HepG2 (cell line): ENCODE measurements around the gene ARID5B. TPM values are rescaled to one million over a fixed set of nuclear protein-coding genes. Genes with fewer than 3 reads are reported as not detected.

Experiments
- AKAP8 ChIP-seq: sonication (generic); formaldehyde crosslinking; IDR thresholded peaks from 2 replicates; pipeline ENCODE4 v1.5.1; 2020; ENCODE audit warnings: mild to moderate bottlenecking, missing genetic modification reagents
- ARID3A ChIP-seq: IDR thresholded peaks from 2 replicates; pipeline ENCODE4 v1.6.1; 2012; ENCODE audit warnings: low read depth, low read length, improper control_type of control experiment
- CBFB ChIP-seq: sonication (generic); formaldehyde crosslinking; IDR thresholded peaks from 2 replicates; pipeline ENCODE4 v1.4.0; 2020; ENCODE audit warnings: missing genetic modification reagents
- DPF2 ChIP-seq: sonication (generic); formaldehyde crosslinking; IDR thresholded peaks from 2 replicates; pipeline ENCODE4 v1.4.0; 2020; ENCODE audit warnings: mild to moderate bottlenecking, low read depth, missing genetic modification reagents, borderline replicate concordance
- DRAP1 ChIP-seq: IDR thresholded peaks from 2 replicates; pipeline ENCODE4 v1.6.1; 2016; ENCODE audit warnings: missing genetic modification reagents, missing compliant biosample characterization
- ELF3 ChIP-seq: IDR thresholded peaks from 2 replicates; pipeline ENCODE4 v1.6.1; 2016; ENCODE audit warnings: missing genetic modification reagents, missing compliant biosample characterization
- ETV5 ChIP-seq: IDR thresholded peaks from 2 replicates; pipeline ENCODE4 v1.6.1; 2018; ENCODE audit warnings: missing biosample characterization, missing genetic modification reagents, inconsistent platforms, borderline replicate concordance
- HMGXB4 ChIP-seq, 2 experiments: sonication (generic) in 1 of 2; formaldehyde crosslinking in 1 of 2; IDR thresholded peaks; 2 replicates each; pipeline versions ENCODE4 v1.4.0 to v1.6.1; 2018 to 2020; ENCODE audit warnings: missing genetic modification reagents in 2 of 2, borderline replicate concordance in 1 of 2, low read depth in 1 of 2, mild to moderate bottlenecking in 1 of 2, missing biosample characterization in 1 of 2
- HNRNPLL ChIP-seq: fragments of 200-400 bp; formaldehyde crosslinking; IDR thresholded peaks from 2 replicates; pipeline ENCODE4 v1.6.1; 2017; ENCODE audit warnings: mild to moderate bottlenecking, low read depth, low read length; ENCODE audit not compliant: poor library complexity, severe bottlenecking
- HOXD1 ChIP-seq: sonication (generic); formaldehyde crosslinking; IDR thresholded peaks from 2 replicates; pipeline ENCODE4 v1.5.0; 2020; ENCODE audit warnings: missing genetic modification reagents
- LCORL ChIP-seq, 2 experiments: fragments of 450-650 bp in 1 of 2; sonication (generic) in 1 of 2; formaldehyde crosslinking in 1 of 2; IDR thresholded peaks; 2 replicates each; pipeline versions ENCODE4 v1.5.0 to v1.6.1; 2017 to 2020; ENCODE audit warnings: antibody characterized with exemption in 1 of 2, missing genetic modification reagents in 1 of 2
- MYNN ChIP-seq: sonication (generic); formaldehyde crosslinking; IDR thresholded peaks from 2 replicates; pipeline ENCODE4 v1.4.0; 2020; ENCODE audit warnings: mild to moderate bottlenecking, low read depth, missing genetic modification reagents
- POLR2A ChIP-seq, 2 experiments: IDR thresholded peaks; 2 replicates each; pipeline ENCODE4 v1.6.1; 2011; ENCODE audit warnings: low read depth in 2 of 2, low read length in 2 of 2, mild to moderate bottlenecking in 1 of 2, moderate library complexity in 1 of 2; ENCODE audit not compliant: insufficient read depth in 1 of 2
- POLR2G ChIP-seq: fragments of 200-400 bp; formaldehyde crosslinking; IDR thresholded peaks from 2 replicates; pipeline ENCODE4 v1.6.1; 2018; ENCODE audit warnings: mild to moderate bottlenecking, low read depth, low read length, moderate library complexity
- RARG ChIP-seq: sonication (generic); formaldehyde crosslinking; IDR thresholded peaks from 2 replicates; pipeline ENCODE4 v1.4.0; 2020; ENCODE audit warnings: low read depth, mild to moderate bottlenecking, missing genetic modification reagents
- RELA ChIP-seq: sonication (generic); formaldehyde crosslinking; IDR thresholded peaks from 2 replicates; pipeline ENCODE4 v1.4.0; 2020; ENCODE audit warnings: missing genetic modification reagents
- RFXAP ChIP-seq: sonication (generic); formaldehyde crosslinking; IDR thresholded peaks from 2 replicates; pipeline ENCODE4 v1.4.0; 2020; ENCODE audit warnings: missing genetic modification reagents, borderline replicate concordance
- SIX1 ChIP-seq: sonication (generic); formaldehyde crosslinking; IDR thresholded peaks from 2 replicates; pipeline ENCODE4 v1.4.0; 2020; ENCODE audit warnings: missing genetic modification reagents, borderline replicate concordance
- STAG1 ChIP-seq: sonication (generic); formaldehyde crosslinking; IDR thresholded peaks from 2 replicates; pipeline ENCODE4 v1.4.0; 2020; ENCODE audit warnings: missing genetic modification reagents
- ZBTB42 ChIP-seq: sonication (generic); formaldehyde crosslinking; IDR thresholded peaks from 2 replicates; pipeline ENCODE4 v1.5.0; 2020; ENCODE audit warnings: mild to moderate bottlenecking, missing genetic modification reagents
- ZNF124 ChIP-seq: sonication (generic); formaldehyde crosslinking; IDR thresholded peaks from 2 replicates; pipeline ENCODE4 v1.4.0; 2020; ENCODE audit warnings: missing genetic modification reagents
- ZNF251 ChIP-seq: sonication (generic); formaldehyde crosslinking; IDR thresholded peaks from 2 replicates; pipeline ENCODE4 v1.9.0; 2021; ENCODE audit warnings: mild to moderate bottlenecking, missing genetic modification reagents
- ZNF496 ChIP-seq: sonication (generic); formaldehyde crosslinking; IDR thresholded peaks from 2 replicates; pipeline ENCODE4 v1.8.1; 2023; ENCODE audit warnings: mild to moderate bottlenecking, moderate library complexity, missing genetic modification reagents; ENCODE audit not compliant: insufficient replicate concordance
- ZNF557 ChIP-seq: sonication (generic); formaldehyde crosslinking; IDR thresholded peaks from 2 replicates; pipeline ENCODE4 v1.4.0; 2020; ENCODE audit warnings: missing genetic modification reagents
- ZNF713 ChIP-seq: sonication (generic); formaldehyde crosslinking; IDR thresholded peaks from 2 replicates; pipeline ENCODE4 v1.4.0; 2020; ENCODE audit warnings: mild to moderate bottlenecking, missing genetic modification reagents
- ZNF720 ChIP-seq: sonication (generic); formaldehyde crosslinking; IDR thresholded peaks from 2 replicates; pipeline ENCODE4 v1.4.0; 2020; ENCODE audit warnings: missing genetic modification reagents
- ZNF724P ChIP-seq: sonication (generic); formaldehyde crosslinking; IDR thresholded peaks from 2 replicates; pipeline ENCODE4 v1.8.0; 2022; ENCODE audit warnings: missing genetic modification reagents, borderline replicate concordance
- polyA plus RNA-seq, 8 experiments: library from polyadenylated mRNA; depleted of rRNA in 3 of 8; stranded (reverse) in 7 of 8; unstranded in 1 of 8; fragments of >200 nt; fragmentation: Illumina TruSeq in 4 of 8; extraction: Trizol in 4 of 8; gene quantifications; 2 replicates each; pipeline versions ENCODE4 v1.2.1 to v1.2.3, GENCODE V29; 2011 to 2016; ENCODE audit warnings: low read depth in 4 of 8, missing spikeins in 1 of 8, mixed read lengths in 1 of 8; ENCODE audit not compliant: insufficient read depth in 1 of 8
- total RNA-seq, 5 experiments: library from RNA; depleted of rRNA; stranded (reverse); fragments of >200 nt; fragmentation: Illumina TruSeq; extraction: Trizol; gene quantifications; 2 replicates each; pipeline ENCODE4 v1.2.3, GENCODE V29; 2016; ENCODE audit warnings: low read depth in 1 of 5

Gene ARID5B
- total and polyA plus RNA-seq, 2 of the 13 experiments (the other 11 are each of a cell fraction or from before 2014, with no cell fraction given): 6.2 to 21.1 TPM

GRCh38 chr10:61903221-61903927, 1.9 kb downstream of the ARID5B start (continued):
- TF ChIP-seq DRAP1 (CRISPR knock-in tag) (0 out of 2 replicates have a peak, but pooled peaks have one; percentile 9), LCORL (IDR thresholded peaks at IDR 0.05) (no peak), LCORL (CRISPR knock-in tag; IDR thresholded peaks at IDR 0.05) (0 out of 2 replicates have a peak, but pooled peaks have one; percentile 27), ELF3 (CRISPR knock-in tag) (peak; percentile 18; the same call in 1 of the 2 replicates), DPF2 (CRISPR knock-in tag) (no peak), ZNF496 (CRISPR knock-in tag) (no peak), POLR2A (IDR thresholded peaks at IDR 0.05; ENCODE audit: insufficient read depth in 1 of 2, low read depth in 2 of 2, low read length in 2 of 2) (peak; percentile 39 to 47; a peak in 2 of 4 replicates), ZNF720 (CRISPR knock-in tag) (no peak), ZNF124 (0 out of 2 replicates have a peak, but pooled peaks have one; percentile 27), ZNF251 (CRISPR knock-in tag) (no peak), STAG1 (CRISPR knock-in tag) (peak; percentile 2; the same call in 1 of the 2 replicates), POLR2G (peak; percentile 70), RFXAP (CRISPR knock-in tag) (0 out of 2 replicates have a peak, but pooled peaks have one; percentile 34), HOXD1 (no peak), ZNF724P (CRISPR knock-in tag) (0 out of 2 replicates have a peak, but pooled peaks have one; percentile 42), MYNN (CRISPR knock-in tag) (0 out of 2 replicates have a peak, but pooled peaks have one; percentile 78), ZNF557 (no peak), ARID3A (0 out of 2 replicates have a peak, but pooled peaks have one; percentile 5), HMGXB4 (CRISPR knock-in tag; IDR thresholded peaks at IDR 0.05; ENCODE audit: borderline replicate concordance in 1 of 2, low read depth in 1 of 2) (peak; percentile 59 to 74; a peak in 3 of 4 replicates), HNRNPLL (peak; percentile 38), RELA (no peak), ZNF713 (CRISPR knock-in tag) (no peak), AKAP8 (CRISPR knock-in tag) (no peak), CBFB (0 out of 2 replicates have a peak, but pooled peaks have one; percentile 50), ZBTB42 (CRISPR knock-in tag) (no peak), RARG (no peak), ETV5 (0 out of 2 replicates have a peak, but pooled peaks have one; percentile 22), SIX1 (peak; percentile 59; the same call in 1 of the 2 replicates)
